Effector memory CD8-positive, alpha-beta T cell (primary cell): ENCODE measurements around the gene INPP5K.
"Not testable (repeated sequence)": the region's sequence is repeated elsewhere in the genome, so short reads cannot be mapped to it uniquely, and the experiment has no call there.

ENCODE experiments used
- ATAC-seq: fragments of 150-1000 bp; cut with Tn5 transposase; replicated peaks from 2 replicates; pipeline ENCODE4 v1.10.0; 2021; ENCODE audit warnings: mild to moderate bottlenecking, moderate library complexity
- DNase-seq, 3 experiments: peaks; one replicate each; pipeline ENCODE4 v3.0.0; 2021
- H3K27ac Mint-ChIP-seq, 2 donors: one replicate each; pipeline ENCODE4 v1.8.0; 2022; ENCODE audit warnings: mild to moderate bottlenecking in 2 of 2, mixed read lengths in 2 of 2, moderate library complexity in 2 of 2
- H3K27me3 Mint-ChIP-seq, 2 donors: one replicate each; pipeline ENCODE4 v1.8.0; 2022; ENCODE audit warnings: mixed read lengths in 2 of 2
- H3K36me3 Mint-ChIP-seq: one replicate; pipeline ENCODE4 v1.8.0; 2022; ENCODE audit warnings: mild to moderate bottlenecking, moderate library complexity, mixed read lengths; ENCODE audit not compliant: insufficient read depth
- H3K4me1 Mint-ChIP-seq, 2 donors: one replicate each; pipeline ENCODE4 v1.8.0; 2022; ENCODE audit warnings: low read depth in 2 of 2, mixed read lengths in 2 of 2
- H3K4me3 Mint-ChIP-seq, 2 donors: one replicate each; pipeline ENCODE4 v1.8.0; 2022; ENCODE audit warnings: mild to moderate bottlenecking in 2 of 2, mixed read lengths in 2 of 2, moderate library complexity in 2 of 2
- H3K9me3 Mint-ChIP-seq, 2 donors: one replicate each; pipeline ENCODE4 v1.8.0; 2022; ENCODE audit warnings: mixed read lengths in 2 of 2

Gene INPP5K

DNA sequence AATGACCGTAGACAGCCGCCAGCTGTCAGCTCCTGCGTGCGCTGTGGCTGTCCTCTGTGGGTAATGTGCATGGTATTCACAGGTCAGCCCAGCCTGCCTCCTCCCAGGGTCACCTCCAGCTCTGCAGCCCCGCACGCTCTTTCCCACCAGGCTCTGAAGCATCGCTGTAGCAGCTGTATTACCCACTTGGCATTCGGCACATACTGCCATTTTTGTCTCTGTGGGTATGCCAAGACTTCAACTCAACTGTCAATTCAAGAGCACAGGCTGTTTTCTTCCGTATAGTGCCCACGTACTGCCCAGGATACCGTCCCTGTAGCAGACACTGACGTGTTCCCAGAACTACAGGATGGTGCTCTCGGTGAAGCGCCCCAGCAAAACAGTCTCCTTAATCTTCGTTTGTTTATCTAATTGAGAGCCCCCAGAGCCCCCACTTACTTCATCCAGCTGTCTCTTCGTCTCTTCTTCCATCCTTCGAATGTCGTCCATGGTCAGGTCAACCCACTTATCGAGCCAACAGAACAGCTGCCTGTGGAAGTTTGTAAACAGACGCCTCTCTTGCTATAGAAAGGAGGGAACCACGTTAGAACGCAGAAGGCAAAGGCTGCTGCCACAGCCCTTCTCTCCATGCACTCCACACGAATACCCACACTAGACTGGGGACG, 17.4 kb upstream of the INPP5K start:
- Mint-ChIP-seq H3K36me3 (peaks cover 47% of the 10 kb centered on the region), H3K27ac (no peak overlapping the region), H3K27me3 (no peaks in the 10 kb centered on the region), H3K4me1 (no peaks in the 10 kb centered on the region), H3K9me3 (no peaks in the 10 kb centered on the region), H3K4me3 (no peak overlapping the region)
- DNase-seq (no peak), ATAC-seq (no peak)

DNA sequence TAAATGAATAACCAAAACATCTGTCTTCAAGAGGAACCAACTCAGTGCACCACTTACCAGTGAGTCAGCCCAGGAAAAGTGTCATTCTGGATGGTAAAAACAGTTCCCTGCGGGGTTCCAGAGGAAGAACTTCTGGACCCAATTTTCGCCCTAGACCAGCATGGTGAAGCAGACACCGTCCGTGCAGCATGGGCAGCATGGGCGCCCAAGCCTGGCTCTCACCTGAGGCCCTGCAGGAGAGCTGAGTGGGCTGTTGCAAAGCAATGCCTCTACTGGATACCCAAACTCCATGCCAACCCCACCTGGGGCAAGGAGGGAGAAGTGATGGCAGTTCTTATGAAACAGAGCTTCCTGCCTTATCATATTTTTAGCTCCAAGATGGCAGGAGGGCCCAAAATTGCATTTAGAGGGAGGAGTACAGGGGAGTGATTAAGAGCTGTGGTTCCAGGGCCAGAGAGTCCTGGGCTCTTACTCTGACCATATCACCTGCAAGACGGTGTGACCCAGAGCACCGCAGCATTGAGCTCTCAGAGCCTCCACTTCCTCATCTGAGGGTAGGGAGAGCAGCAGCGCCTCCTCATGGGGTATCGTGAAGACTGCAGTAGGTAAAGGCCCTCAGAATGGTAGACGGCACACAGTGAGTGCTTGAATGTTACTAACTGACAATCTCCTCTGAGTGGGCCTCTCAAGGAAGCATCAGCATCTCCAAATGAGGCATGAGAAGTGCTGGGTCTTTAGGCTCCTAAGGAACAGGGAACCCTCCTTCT, 16.6 kb upstream of the INPP5K start:
- H3K36me3 Mint-ChIP-seq: peaks cover 49% of the 10 kb centered on the region
- DNase-seq (peak; percentile 17 to 27 (median 21)), ATAC-seq (peak; percentile 76)
- H3K9me3 Mint-ChIP-seq: no peaks in the 10 kb centered on the region
- no peaks in the 10 kb centered on the region for H3K4me1 Mint-ChIP-seq
- no peak overlapping the region for H3K4me3 Mint-ChIP-seq
- H3K27ac Mint-ChIP-seq: no peak overlapping the region
- H3K27me3 Mint-ChIP-seq: no peaks in the 10 kb centered on the region

DNA sequence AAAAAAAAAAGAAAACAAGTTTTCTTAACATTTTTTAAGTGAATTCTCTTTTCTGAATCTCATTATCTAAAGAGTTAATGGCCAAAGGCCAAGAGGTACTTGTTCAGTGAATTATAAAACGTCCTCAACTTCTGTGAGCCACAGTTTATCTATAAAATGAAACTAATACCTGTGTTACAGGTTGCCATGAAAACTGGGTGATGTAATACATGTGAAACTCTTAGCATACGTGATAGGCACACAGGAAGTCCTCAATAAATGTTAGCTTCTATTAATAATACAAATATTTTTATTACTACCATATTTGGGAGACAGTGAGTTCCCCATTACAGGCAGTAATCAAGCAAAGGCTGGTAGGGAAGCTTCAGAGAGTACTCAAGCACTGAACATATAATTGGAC, 13.5 kb upstream of the INPP5K start:
- Mint-ChIP-seq H3K4me3 (no peak overlapping the region), H3K27me3 (no peaks in the 10 kb centered on the region), H3K36me3 (peaks cover 37% of the 10 kb centered on the region), H3K27ac (no peak overlapping the region), H3K4me1 (peaks cover 3 to 6% of the 10 kb centered on the region in 2 donors), H3K9me3 (no peaks in the 10 kb centered on the region)
- DNase-seq: no peak
- no peak for ATAC-seq

DNA sequence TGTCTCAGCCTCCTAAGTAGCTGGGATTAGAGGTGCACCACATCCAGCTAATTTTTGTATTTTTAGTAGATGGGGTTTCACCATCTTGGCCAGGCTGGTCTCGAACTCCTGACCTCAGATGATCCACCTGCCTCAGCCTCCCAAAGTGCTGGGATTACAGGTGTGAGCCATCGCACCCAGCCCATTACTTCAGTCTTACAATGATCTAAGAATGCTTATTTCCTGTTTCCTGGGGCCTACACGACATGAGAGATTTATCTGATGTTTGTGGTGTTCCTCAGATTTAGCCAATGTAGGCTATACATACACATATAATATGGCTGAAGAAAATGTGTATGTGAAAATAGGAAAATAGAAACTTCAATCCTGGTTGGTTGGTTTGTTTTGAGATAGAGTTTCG, 10.5 kb upstream of the INPP5K start:
- H3K4me3 Mint-ChIP-seq: peak overlapping the region in 1 of 2 donors; percentile 23
- not testable (repeated sequence) for DNase-seq, H3K27me3 Mint-ChIP-seq, H3K9me3 Mint-ChIP-seq, H3K4me1 Mint-ChIP-seq
- peak; percentile 64 for ATAC-seq
- peaks cover 43% of the 10 kb centered on the region for H3K36me3 Mint-ChIP-seq
- H3K27ac Mint-ChIP-seq: peak overlapping the region; percentile 78 to 93

DNA sequence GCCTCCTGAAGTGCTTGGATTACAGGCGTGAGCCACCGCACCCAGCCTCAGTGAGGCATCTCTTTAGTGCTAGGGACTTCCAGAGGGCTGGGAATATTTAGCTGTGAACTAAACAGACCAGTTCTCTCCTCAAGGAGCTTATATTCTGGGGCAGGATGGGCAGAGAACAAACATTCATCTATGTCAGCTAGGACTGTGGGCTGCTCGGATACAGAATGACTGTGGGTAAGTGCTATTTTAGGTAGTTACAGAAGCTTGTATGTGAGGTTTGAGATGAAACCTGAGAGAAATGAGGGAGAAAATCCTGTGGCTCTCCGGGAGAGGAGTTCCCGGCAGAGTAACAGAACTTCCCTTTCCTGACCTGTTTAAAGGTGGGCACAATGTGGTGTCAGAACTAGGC, 6.2 kb upstream of the INPP5K start:
- Mint-ChIP-seq H3K4me3 (no peak overlapping the region), H3K36me3 (peaks cover 30% of the 10 kb centered on the region), H3K9me3 (no peaks in the 10 kb centered on the region), H3K27me3 (no peaks in the 10 kb centered on the region), H3K4me1 (peaks cover 3 to 8% of the 10 kb centered on the region in 2 donors), H3K27ac (no peak overlapping the region)
- DNase-seq: no peak
- ATAC-seq: no peak

- Mint-ChIP-seq H3K27ac (no peak overlapping the region), H3K27me3 (no peaks in the 10 kb centered on the region), H3K36me3 (peaks cover 26% of the 10 kb centered on the region), H3K4me3 (peak overlapping the region in 1 of 2 donors; percentile 19), H3K9me3 (no peaks in the 10 kb centered on the region), H3K4me1 (peaks cover 0 to 4% of the 10 kb centered on the region in 2 donors)
- ATAC-seq (no peak), DNase-seq (no peak)
These were observed 4.8 kb upstream of the INPP5K start for GRCh38 chr17:1521086-1521640.

GRCh38 chr17:1519678-1520077, 3.3 kb upstream of the INPP5K start:
- no peaks in the 10 kb centered on the region for H3K27me3 Mint-ChIP-seq
- H3K4me3 Mint-ChIP-seq: no peak overlapping the region
- no peak for ATAC-seq
- DNase-seq: no peak
- no peaks in the 10 kb centered on the region for H3K9me3 Mint-ChIP-seq
- H3K36me3 Mint-ChIP-seq: peaks cover 29% of the 10 kb centered on the region
- peak overlapping the region in 1 of 2 donors; percentile 24 for H3K27ac Mint-ChIP-seq
- peaks cover 11 to 14% of the 10 kb centered on the region in 2 donors for H3K4me1 Mint-ChIP-seq

- Mint-ChIP-seq H3K27ac (peak overlapping the region in 1 of 2 donors; percentile 62), H3K27me3 (no peaks in the 10 kb centered on the region), H3K36me3 (peaks cover 24% of the 10 kb centered on the region)
These were observed 2.0 kb upstream of the INPP5K start for GRCh38 chr17:1518410-1518809.

DNA sequence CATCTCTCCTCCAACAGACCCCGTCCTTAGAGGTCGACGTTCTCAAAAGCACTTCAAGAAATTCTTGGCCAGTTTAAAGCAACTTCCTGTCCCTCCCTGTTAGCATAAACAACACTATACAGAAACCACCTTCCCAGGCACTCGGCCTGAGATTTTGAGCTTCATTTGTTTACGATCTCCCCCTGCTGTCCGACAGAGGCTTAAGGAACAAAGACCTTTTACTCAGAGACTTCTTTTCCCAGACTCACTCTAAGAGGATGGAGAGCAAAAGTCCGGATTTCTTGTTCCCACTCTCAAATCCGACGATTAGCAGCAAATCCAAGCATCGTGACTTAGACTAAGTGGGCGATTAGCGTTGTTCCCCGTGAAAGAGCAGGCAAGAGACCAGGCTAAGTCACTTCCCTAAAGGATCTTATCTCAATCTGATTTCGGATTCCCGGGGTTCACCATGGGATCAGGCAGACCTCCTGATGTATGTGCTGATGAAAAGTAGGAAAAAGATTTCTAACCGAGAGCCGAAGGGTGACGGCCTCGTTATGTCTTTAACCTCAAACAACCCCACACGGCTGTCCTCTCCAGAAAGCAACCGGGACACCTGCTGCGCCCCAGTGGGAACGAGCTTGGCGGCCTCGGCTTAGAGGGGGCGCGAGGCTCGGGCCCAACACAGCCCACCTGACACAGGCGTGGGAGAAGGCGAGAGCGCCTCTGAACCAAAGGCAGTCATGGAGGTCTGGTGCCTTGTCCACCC, 598 bp downstream of the INPP5K start:
- peak overlapping the region; percentile 85 to 89 for H3K27ac Mint-ChIP-seq
- peak overlapping the region; percentile 86 for H3K4me3 Mint-ChIP-seq
- peak; percentile 25 for ATAC-seq
- H3K27me3 Mint-ChIP-seq: no peaks in the 10 kb centered on the region
- peaks cover 28% of the 10 kb centered on the region for H3K36me3 Mint-ChIP-seq
- peaks cover 15 to 18% of the 10 kb centered on the region in 2 donors for H3K4me1 Mint-ChIP-seq
- no peaks in the 10 kb centered on the region for H3K9me3 Mint-ChIP-seq
- peak; percentile 53 to 60 (median 55) for DNase-seq

More at GRCh38 chr17:1518410-1518809, 2.0 kb upstream of the INPP5K start:
- H3K4me1 Mint-ChIP-seq: peaks cover 15 to 18% of the 10 kb centered on the region in 2 donors
- peak overlapping the region; percentile 86 for H3K4me3 Mint-ChIP-seq
- DNase-seq (no peak), ATAC-seq (no peak)
- no peaks in the 10 kb centered on the region for H3K9me3 Mint-ChIP-seq

GRCh38 chr17:1512351-1512750, 4.1 kb downstream of the INPP5K start:
- Mint-ChIP-seq H3K9me3 (no peaks in the 10 kb centered on the region), H3K4me3 (no peak overlapping the region), H3K36me3 (peaks cover 51% of the 10 kb centered on the region), H3K4me1 (peaks cover 14 to 15% of the 10 kb centered on the region in 2 donors), H3K27ac (no peak overlapping the region), H3K27me3 (no peaks in the 10 kb centered on the region)
- ATAC-seq (no peak), DNase-seq (no peak)

GRCh38 chr17:1511756-1512321, 4.6 kb downstream of the INPP5K start:
- no peaks in the 10 kb centered on the region for H3K27me3 Mint-ChIP-seq
- no peak overlapping the region for H3K27ac Mint-ChIP-seq
- H3K36me3 Mint-ChIP-seq: peaks cover 52% of the 10 kb centered on the region
- H3K4me3 Mint-ChIP-seq: no peak overlapping the region
- DNase-seq (no peak), ATAC-seq (no peak)
- H3K4me1 Mint-ChIP-seq: peaks cover 14 to 15% of the 10 kb centered on the region in 2 donors
- no peaks in the 10 kb centered on the region for H3K9me3 Mint-ChIP-seq

DNA sequence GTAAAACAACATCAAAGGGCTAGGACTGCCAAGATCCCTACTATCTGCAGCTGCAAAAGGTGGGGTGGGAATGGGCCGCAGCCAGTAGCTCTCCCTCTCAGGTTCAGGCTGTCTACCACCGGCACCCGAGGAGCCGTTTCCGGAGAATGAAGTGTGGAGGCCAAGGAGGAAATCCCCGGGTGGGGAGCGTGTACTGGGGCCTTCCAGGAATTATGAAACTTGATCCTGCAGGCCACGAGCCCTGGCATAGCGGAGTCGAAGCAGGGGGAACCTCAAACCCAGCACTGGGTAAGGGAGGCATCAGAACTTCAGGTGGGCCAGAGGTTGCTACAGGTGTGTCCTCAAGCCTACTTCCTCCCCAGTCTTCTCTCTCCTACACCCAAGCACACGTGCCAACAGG, 5.1 kb downstream of the INPP5K start:
- DNase-seq: no peak
- Mint-ChIP-seq H3K4me1 (peaks cover 14 to 15% of the 10 kb centered on the region in 2 donors), H3K4me3 (no peak overlapping the region), H3K9me3 (no peaks in the 10 kb centered on the region), H3K27ac (no peak overlapping the region), H3K36me3 (peaks cover 52% of the 10 kb centered on the region), H3K27me3 (no peaks in the 10 kb centered on the region)
- no peak for ATAC-seq

GRCh38 chr17:1509290-1509881, 7.0 kb downstream of the INPP5K start:
- ATAC-seq: no peak

More at GRCh38 chr17:1509290-1509881, 7.0 kb downstream of the INPP5K start:
- no peak overlapping the region for H3K4me3 Mint-ChIP-seq
- H3K27me3 Mint-ChIP-seq: no peaks in the 10 kb centered on the region
- no peak for DNase-seq
- H3K9me3 Mint-ChIP-seq: no peaks in the 10 kb centered on the region
- H3K36me3 Mint-ChIP-seq: peaks cover 57% of the 10 kb centered on the region
- H3K4me1 Mint-ChIP-seq: peaks cover 2% of the 10 kb centered on the region in 2 donors
- peak overlapping the region in 1 of 2 donors; percentile 24 for H3K27ac Mint-ChIP-seq
